ENCODE results near the gene POU2F2.
A peak's percentile ranks its signal among the peaks of the same experiment; 100 is the strongest.

The POU2F2 gene

GRCh38 chr19:42079276-42079669 is 53.0 kb downstream of the POU2F2 start:
- H4K8ac ChIP-seq (ENCODE audit: low read depth, low read length) = no peak overlapping the region
- no peak overlapping the region for H2AK5ac ChIP-seq (ENCODE audit: low read length)
- H3K9ac ChIP-seq (ENCODE audit: low read length) = no peak overlapping the region
- H3K56ac ChIP-seq (ENCODE audit: low read length) = no peak overlapping the region
- H3K36me3 ChIP-seq (ENCODE audit: control insufficient read depth, insufficient read depth, low read length) = peaks cover 18% of the 10 kb centered on the region
- H2BK5ac ChIP-seq (ENCODE audit: low read length) = no peak overlapping the region
- no peak overlapping the region for H3K27ac ChIP-seq (ENCODE audit: low read depth, low read length)
- peaks cover 4% of the 10 kb centered on the region for H3K4me1 ChIP-seq (ENCODE audit: control insufficient read depth, low read depth, low read length)
- no peak overlapping the region for H3K4me2 ChIP-seq (ENCODE audit: low read length)
- no peak overlapping the region for H2BK120ac ChIP-seq (ENCODE audit: low read depth, low read length)
- H3K18ac ChIP-seq (ENCODE audit: low read length) = no peak overlapping the region
- no peaks in the 10 kb centered on the region for H3K27me3 ChIP-seq (ENCODE audit: insufficient read depth, low read length, poor library complexity)
- peaks cover 21% of the 10 kb centered on the region for H3K79me1 ChIP-seq (ENCODE audit: low read length)
- no peak overlapping the region for H3K4me3 ChIP-seq (ENCODE audit: low read length)
- no CpG with 5 or more reads among the region's 16 CpGs for WGBS (ENCODE audit: extremely low coverage, insufficient coverage, low lambda C conversion rate)
- DNase-seq = no peak
- H4K5ac ChIP-seq (ENCODE audit: low read length) = no peak overlapping the region
- no peak overlapping the region for H2BK15ac ChIP-seq (replicated peaks; ENCODE audit: low read depth)
- H3K23ac ChIP-seq (ENCODE audit: low read length) = no peak overlapping the region
- H3K79me2 ChIP-seq (ENCODE audit: control insufficient read depth, insufficient read depth, low read length) = peaks cover 42% of the 10 kb centered on the region
- H3K4ac ChIP-seq (ENCODE audit: low read depth, low read length) = no peak overlapping the region

GRCh38 chr19:42078538-42079275 is 53.5 kb downstream of the POU2F2 start:
- Histone ChIP-seq H3K4me2 (ENCODE audit: low read length) (no peak overlapping the region), H3K18ac (ENCODE audit: low read length) (no peak overlapping the region), H2BK15ac (replicated peaks; ENCODE audit: low read depth) (no peak overlapping the region), H2BK5ac (ENCODE audit: low read length) (no peak overlapping the region), H3K79me2 (ENCODE audit: control insufficient read depth, insufficient read depth, low read length) (peaks cover 42% of the 10 kb centered on the region), H3K4ac (ENCODE audit: low read depth, low read length) (no peak overlapping the region), H2BK120ac (ENCODE audit: low read depth, low read length) (no peak overlapping the region), H4K8ac (ENCODE audit: low read depth, low read length) (no peak overlapping the region), H3K36me3 (ENCODE audit: control insufficient read depth, insufficient read depth, low read length) (peaks cover 18% of the 10 kb centered on the region), H3K79me1 (ENCODE audit: low read length) (peaks cover 21% of the 10 kb centered on the region), H3K27me3 (ENCODE audit: insufficient read depth, low read length, poor library complexity) (no peaks in the 10 kb centered on the region), H3K23ac (ENCODE audit: low read length) (no peak overlapping the region), H3K4me1 (ENCODE audit: control insufficient read depth, low read depth, low read length) (peaks cover 4% of the 10 kb centered on the region), H4K5ac (ENCODE audit: low read length) (no peak overlapping the region), H2AK5ac (ENCODE audit: low read length) (no peak overlapping the region), H3K4me3 (ENCODE audit: low read length) (no peak overlapping the region), H3K56ac (ENCODE audit: low read length) (no peak overlapping the region), H3K27ac (ENCODE audit: low read depth, low read length) (no peak overlapping the region), H3K9ac (ENCODE audit: low read length) (no peak overlapping the region)
- WGBS (ENCODE audit: extremely low coverage, insufficient coverage, low lambda C conversion rate) = no CpG with 5 or more reads among the region's 15 CpGs
- DNase-seq = no peak

GRCh38 chr19:42078058-42078457 is 54.2 kb downstream of the POU2F2 start:
- H3K23ac ChIP-seq (ENCODE audit: low read length) = no peak overlapping the region
- H3K79me2 ChIP-seq (ENCODE audit: control insufficient read depth, insufficient read depth, low read length) = peaks cover 42% of the 10 kb centered on the region
- H4K5ac ChIP-seq (ENCODE audit: low read length) = no peak overlapping the region
- H3K9ac ChIP-seq (ENCODE audit: low read length) = peak overlapping the region; percentile 83
- H3K4ac ChIP-seq (ENCODE audit: low read depth, low read length) = no peak overlapping the region
- no peak overlapping the region for H2AK5ac ChIP-seq (ENCODE audit: low read length)
- H3K36me3 ChIP-seq (ENCODE audit: control insufficient read depth, insufficient read depth, low read length) = peaks cover 18% of the 10 kb centered on the region
- no peak overlapping the region for H3K4me3 ChIP-seq (ENCODE audit: low read length)
- WGBS (ENCODE audit: extremely low coverage, insufficient coverage, low lambda C conversion rate) = no CpG with 5 or more reads among the region's 1 CpG
- no peak overlapping the region for H3K18ac ChIP-seq (ENCODE audit: low read length)
- no peak overlapping the region for H2BK15ac ChIP-seq (replicated peaks; ENCODE audit: low read depth)
- peaks cover 4% of the 10 kb centered on the region for H3K4me1 ChIP-seq (ENCODE audit: control insufficient read depth, low read depth, low read length)
- no peak overlapping the region for H2BK120ac ChIP-seq (ENCODE audit: low read depth, low read length)
- no peak overlapping the region for H3K4me2 ChIP-seq (ENCODE audit: low read length)
- no peak overlapping the region for H3K56ac ChIP-seq (ENCODE audit: low read length)
- H3K79me1 ChIP-seq (ENCODE audit: low read length) = peaks cover 21% of the 10 kb centered on the region
- H2BK5ac ChIP-seq (ENCODE audit: low read length) = no peak overlapping the region
- DNase-seq = no peak
- H4K8ac ChIP-seq (ENCODE audit: low read depth, low read length) = no peak overlapping the region
- no peaks in the 10 kb centered on the region for H3K27me3 ChIP-seq (ENCODE audit: insufficient read depth, low read length, poor library complexity)
- H3K27ac ChIP-seq (ENCODE audit: low read depth, low read length) = no peak overlapping the region

- Histone ChIP-seq H3K9ac (ENCODE audit: low read length) (peak overlapping the region; percentile 83), H3K23ac (ENCODE audit: low read length) (no peak overlapping the region), H3K4me1 (ENCODE audit: control insufficient read depth, low read depth, low read length) (peaks cover 4% of the 10 kb centered on the region), H3K79me2 (ENCODE audit: control insufficient read depth, insufficient read depth, low read length) (peaks cover 42% of the 10 kb centered on the region), H3K56ac (ENCODE audit: low read length) (peak overlapping the region; percentile 97), H2BK5ac (ENCODE audit: low read length) (no peak overlapping the region), H3K27ac (ENCODE audit: low read depth, low read length) (peak overlapping the region; percentile 85), H2AK5ac (ENCODE audit: low read length) (no peak overlapping the region), H4K5ac (ENCODE audit: low read length) (no peak overlapping the region), H4K8ac (ENCODE audit: low read depth, low read length) (no peak overlapping the region), H3K36me3 (ENCODE audit: control insufficient read depth, insufficient read depth, low read length) (peaks cover 18% of the 10 kb centered on the region), H3K4ac (ENCODE audit: low read depth, low read length) (peak overlapping the region; percentile 85), H3K27me3 (ENCODE audit: insufficient read depth, low read length, poor library complexity) (no peaks in the 10 kb centered on the region), H3K79me1 (ENCODE audit: low read length) (peaks cover 21% of the 10 kb centered on the region), H3K4me3 (ENCODE audit: low read length) (peak overlapping the region; percentile 94), H3K4me2 (ENCODE audit: low read length) (peak overlapping the region; percentile 81), H2BK120ac (ENCODE audit: low read depth, low read length) (peak overlapping the region; percentile 77), H3K18ac (ENCODE audit: low read length) (peak overlapping the region; percentile 94), H2BK15ac (replicated peaks; ENCODE audit: low read depth) (no peak overlapping the region)
- DNase-seq = no peak
- no CpG with 5 or more reads among the region's 33 CpGs for WGBS (ENCODE audit: extremely low coverage, insufficient coverage, low lambda C conversion rate)
These were observed 55.8 kb downstream of the POU2F2 start for GRCh38 chr19:42076380-42076944.

GRCh38 chr19:42075616-42076379 is 56.4 kb downstream of the POU2F2 start, which contains the start of gene ZNF574:
Gene ZNF574 (plus strand): TSS chr19:42076166. CDS start chr19:42078607, 2,441 bp downstream.
- H3K36me3 ChIP-seq (ENCODE audit: control insufficient read depth, insufficient read depth, low read length) = peaks cover 14% of the 10 kb centered on the region
- no CpG with 5 or more reads among the region's 80 CpGs for WGBS (ENCODE audit: extremely low coverage, insufficient coverage, low lambda C conversion rate)
- H3K79me2 ChIP-seq (ENCODE audit: control insufficient read depth, insufficient read depth, low read length) = peaks cover 39% of the 10 kb centered on the region
- H4K5ac ChIP-seq (ENCODE audit: low read length) = peak within 1 kb of the TSS; percentile 100
- peak within 1 kb of the TSS; percentile 99 for H3K4me2 ChIP-seq (ENCODE audit: low read length)
- no peak within 1 kb of the TSS for H2BK15ac ChIP-seq (replicated peaks; ENCODE audit: low read depth)
- H3K4me1 ChIP-seq (ENCODE audit: control insufficient read depth, low read depth, low read length) = peaks cover 4% of the 10 kb centered on the region
- peak; percentile 100 for DNase-seq
- H3K4ac ChIP-seq (ENCODE audit: low read depth, low read length) = peak within 1 kb of the TSS; percentile 89
- peak within 1 kb of the TSS; percentile 99 for H3K56ac ChIP-seq (ENCODE audit: low read length)
- H4K8ac ChIP-seq (ENCODE audit: low read depth, low read length) = peak within 1 kb of the TSS; percentile 95
- peaks cover 15% of the 10 kb centered on the region for H3K79me1 ChIP-seq (ENCODE audit: low read length)
- peak within 1 kb of the TSS; percentile 94 for H2BK5ac ChIP-seq (ENCODE audit: low read length)
- H2AK5ac ChIP-seq (ENCODE audit: low read length) = peak within 1 kb of the TSS; percentile 97
- no peaks in the 10 kb centered on the region for H3K27me3 ChIP-seq (ENCODE audit: insufficient read depth, low read length, poor library complexity)
- peak within 1 kb of the TSS; percentile 85 for H3K27ac ChIP-seq (ENCODE audit: low read depth, low read length)
- peak within 1 kb of the TSS; percentile 94 for H3K18ac ChIP-seq (ENCODE audit: low read length)
- peak within 1 kb of the TSS; percentile 94 for H3K4me3 ChIP-seq (ENCODE audit: low read length)
- peak within 1 kb of the TSS; percentile 100 for H3K9ac ChIP-seq (ENCODE audit: low read length)
- H3K23ac ChIP-seq (ENCODE audit: low read length) = peak within 1 kb of the TSS; percentile 99
- H2BK120ac ChIP-seq (ENCODE audit: low read depth, low read length) = peak within 1 kb of the TSS; percentile 77
